Neural cell (in vitro differentiated cells): ENCODE results near the gene LRRC46.

Experiments used
- EZH2 ChIP-seq: fragments of 200-600, 300-800 bp; shearing (Covaris generic), sonication (generic); IDR thresholded peaks from 2 replicates; pipeline ENCODE4 v1.6.1; 2014; ENCODE audit warnings: antibody characterized with exemption, low read length, borderline replicate concordance, mild to moderate bottlenecking; ENCODE audit not compliant: insufficient read depth, poor library complexity, severe bottlenecking
- POLR2AphosphoS5 ChIP-seq: IDR thresholded peaks from 2 replicates; pipeline ENCODE4 v1.6.1; 2012
- RAD21 ChIP-seq: fragments of 450-650 bp; conservative IDR thresholded peaks from 2 replicates; pipeline ENCODE4 v1.6.1; 2014; ENCODE audit warnings: antibody characterized with exemption, mild to moderate bottlenecking, moderate library complexity
- SMC3 ChIP-seq: fragments of 450-650 bp; conservative IDR thresholded peaks from 2 replicates; pipeline ENCODE4 v1.6.1; 2014; ENCODE audit warnings: antibody characterized with exemption, mild to moderate bottlenecking, moderate library complexity; ENCODE audit not compliant: poor library complexity
- TAF1 ChIP-seq: IDR thresholded peaks from 2 replicates; pipeline ENCODE4 v1.6.1; 2012; ENCODE audit warnings: low read depth
- TF ChIP-seq, protein P1 (sequence below): fragments of 450-650 bp; IDR thresholded peaks from 2 replicates; pipeline ENCODE4 v1.5.1; 2014; ENCODE audit warnings: antibody characterized with exemption, mild to moderate bottlenecking, moderate library complexity; ENCODE audit not compliant: poor library complexity, severe bottlenecking

DNA sequence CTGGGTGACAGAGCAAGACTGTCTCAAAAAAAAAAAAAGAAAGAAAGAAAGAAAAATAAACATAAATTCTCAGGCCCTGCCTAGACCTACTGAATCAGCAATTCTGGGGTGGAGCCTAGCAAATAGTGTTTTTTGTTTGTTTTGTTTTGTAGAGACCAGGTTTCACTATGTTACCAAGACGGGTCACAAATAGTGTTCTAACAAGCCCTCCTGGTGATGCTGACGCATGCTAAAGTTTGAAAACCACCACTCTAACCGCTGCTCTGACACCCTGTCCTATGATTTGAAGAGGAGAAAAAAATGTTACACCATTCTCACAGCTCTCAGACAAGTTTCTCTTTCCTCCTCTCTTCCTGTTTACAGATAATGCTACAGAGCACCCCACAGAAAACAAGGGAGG lies 1.6 kb upstream of the LRRC46 start:
- TF ChIP-seq, protein P1, sequence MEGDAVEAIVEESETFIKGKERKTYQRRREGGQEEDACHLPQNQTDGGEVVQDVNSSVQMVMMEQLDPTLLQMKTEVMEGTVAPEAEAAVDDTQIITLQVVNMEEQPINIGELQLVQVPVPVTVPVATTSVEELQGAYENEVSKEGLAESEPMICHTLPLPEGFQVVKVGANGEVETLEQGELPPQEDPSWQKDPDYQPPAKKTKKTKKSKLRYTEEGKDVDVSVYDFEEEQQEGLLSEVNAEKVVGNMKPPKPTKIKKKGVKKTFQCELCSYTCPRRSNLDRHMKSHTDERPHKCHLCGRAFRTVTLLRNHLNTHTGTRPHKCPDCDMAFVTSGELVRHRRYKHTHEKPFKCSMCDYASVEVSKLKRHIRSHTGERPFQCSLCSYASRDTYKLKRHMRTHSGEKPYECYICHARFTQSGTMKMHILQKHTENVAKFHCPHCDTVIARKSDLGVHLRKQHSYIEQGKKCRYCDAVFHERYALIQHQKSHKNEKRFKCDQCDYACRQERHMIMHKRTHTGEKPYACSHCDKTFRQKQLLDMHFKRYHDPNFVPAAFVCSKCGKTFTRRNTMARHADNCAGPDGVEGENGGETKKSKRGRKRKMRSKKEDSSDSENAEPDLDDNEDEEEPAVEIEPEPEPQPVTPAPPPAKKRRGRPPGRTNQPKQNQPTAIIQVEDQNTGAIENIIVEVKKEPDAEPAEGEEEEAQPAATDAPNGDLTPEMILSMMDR = no peak
- TF ChIP-seq EZH2 (no peak), RAD21 (no peak), TAF1 (no peak), POLR2AphosphoS5 (no peak), SMC3 (no peak)
